ENCODE results near the gene ERC1. TPM values are rescaled to one million over a fixed set of nuclear protein-coding genes. Genes with fewer than 3 reads are reported as not detected.

Gene ERC1
- total and polyA plus RNA-seq, 4 donors = 7.4 to 78.2 (median 39.8) TPM

DNA sequence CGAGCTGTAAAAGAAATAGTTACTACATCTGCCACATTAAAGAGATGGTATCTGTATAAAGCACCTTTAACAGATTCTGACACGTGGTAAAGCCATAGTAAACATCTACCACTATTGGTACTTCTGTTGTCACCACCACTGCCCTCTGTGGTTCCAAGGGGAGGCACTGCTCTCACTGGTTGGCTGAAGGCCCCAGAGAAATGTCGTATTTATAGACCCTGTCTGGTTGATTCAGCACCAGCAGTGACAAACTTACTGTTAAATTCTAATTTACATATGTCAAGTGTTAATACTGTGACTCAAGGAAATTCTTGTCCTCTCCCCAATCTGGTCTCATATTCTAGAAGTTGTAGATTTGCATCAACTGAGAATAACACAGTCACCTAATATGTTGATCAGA lies 281.1 kb downstream of the ERC1 start:
- Histone ChIP-seq H3K4me3 (no peak overlapping the region), H3K9ac (ENCODE audit: insufficient read depth in 1 of 2, low read length in 2 of 2) (no peak overlapping the region), H3K4me1 (ENCODE audit: control insufficient read depth in 5 of 5, insufficient read depth in 5 of 5, low read length in 5 of 5) (peaks cover 0 to 3% (median 0%) of the 10 kb centered on the region in 5 donors), H3K27ac (ENCODE audit: low read depth in 1 of 2, low read length in 1 of 2) (no peak overlapping the region), H3K27me3 (ENCODE audit: control insufficient read depth in 3 of 3, insufficient read depth in 3 of 3, low read length in 2 of 3) (no peaks in the 10 kb centered on the region), H3K9me3 (ENCODE audit: control insufficient read depth in 4 of 4, insufficient read depth in 3 of 4, low read length in 3 of 4) (no peaks in the 10 kb centered on the region), H3K36me3 (ENCODE audit: control insufficient read depth in 4 of 4, insufficient read depth in 4 of 4, low read length in 4 of 4) (peaks cover 0 to 2% (median under 1%) of the 10 kb centered on the region in 4 donors)
- WGBS, 2 donors = 89 to 91% methylated on average over 3 of the region's 3 CpGs
- DNase-seq (no peak), ATAC-seq (ENCODE audit: insufficient read depth, low FRiP score) (no peak)
- TF ChIP-seq, protein P1, sequence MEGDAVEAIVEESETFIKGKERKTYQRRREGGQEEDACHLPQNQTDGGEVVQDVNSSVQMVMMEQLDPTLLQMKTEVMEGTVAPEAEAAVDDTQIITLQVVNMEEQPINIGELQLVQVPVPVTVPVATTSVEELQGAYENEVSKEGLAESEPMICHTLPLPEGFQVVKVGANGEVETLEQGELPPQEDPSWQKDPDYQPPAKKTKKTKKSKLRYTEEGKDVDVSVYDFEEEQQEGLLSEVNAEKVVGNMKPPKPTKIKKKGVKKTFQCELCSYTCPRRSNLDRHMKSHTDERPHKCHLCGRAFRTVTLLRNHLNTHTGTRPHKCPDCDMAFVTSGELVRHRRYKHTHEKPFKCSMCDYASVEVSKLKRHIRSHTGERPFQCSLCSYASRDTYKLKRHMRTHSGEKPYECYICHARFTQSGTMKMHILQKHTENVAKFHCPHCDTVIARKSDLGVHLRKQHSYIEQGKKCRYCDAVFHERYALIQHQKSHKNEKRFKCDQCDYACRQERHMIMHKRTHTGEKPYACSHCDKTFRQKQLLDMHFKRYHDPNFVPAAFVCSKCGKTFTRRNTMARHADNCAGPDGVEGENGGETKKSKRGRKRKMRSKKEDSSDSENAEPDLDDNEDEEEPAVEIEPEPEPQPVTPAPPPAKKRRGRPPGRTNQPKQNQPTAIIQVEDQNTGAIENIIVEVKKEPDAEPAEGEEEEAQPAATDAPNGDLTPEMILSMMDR (IDR thresholded peaks at IDR 0.05; ENCODE audit: control extremely low read depth, extremely low read depth) = no peak

DNA sequence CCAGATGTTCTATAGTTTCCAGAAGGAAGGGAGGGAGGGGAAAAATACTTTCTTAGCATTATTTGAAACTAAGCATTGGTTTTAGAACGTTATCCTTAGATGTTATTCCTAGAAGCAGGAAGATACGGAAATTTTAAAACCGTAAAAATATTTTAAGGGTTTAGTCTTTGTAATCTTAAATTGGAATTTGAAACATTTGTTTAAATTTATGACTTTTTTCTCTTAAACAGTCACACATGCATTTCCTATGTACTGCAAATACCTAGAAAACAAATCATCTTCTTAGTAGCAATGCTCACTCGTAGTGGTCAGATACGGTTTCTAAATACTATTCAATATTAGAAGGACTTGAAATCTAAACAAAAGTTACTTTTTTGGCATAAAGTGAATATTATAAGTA lies 282.0 kb downstream of the ERC1 start:
- H3K36me3 ChIP-seq (ENCODE audit: control insufficient read depth in 4 of 4, insufficient read depth in 4 of 4, low read length in 4 of 4) = peaks cover 0 to 2% (median 0%) of the 10 kb centered on the region in 4 donors

DNA sequence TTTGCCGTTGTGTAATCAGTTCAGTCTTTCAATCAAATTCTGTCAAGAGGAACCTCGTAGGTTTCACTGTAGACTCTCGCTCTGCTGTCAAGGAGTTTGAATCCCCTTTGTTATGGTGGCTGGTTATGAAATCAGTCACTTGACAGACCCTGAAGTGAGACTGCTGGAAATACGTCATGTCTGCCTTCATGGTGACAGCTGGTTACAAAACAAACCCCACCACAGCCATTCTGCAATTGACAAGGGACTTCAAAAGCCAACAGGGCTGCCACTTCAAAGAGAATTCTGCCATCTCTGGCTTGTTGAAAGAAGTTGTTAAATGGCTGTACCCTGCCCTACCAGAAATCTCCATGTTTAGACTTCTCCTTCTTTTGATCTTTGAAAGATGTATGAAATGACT lies 286.9 kb downstream of the ERC1 start:
- no peaks in the 10 kb centered on the region for H3K9me3 ChIP-seq (ENCODE audit: control insufficient read depth in 4 of 4, insufficient read depth in 3 of 4, low read length in 3 of 4)
- no peak overlapping the region for H3K9ac ChIP-seq (ENCODE audit: insufficient read depth in 1 of 2, low read length in 2 of 2)
- H3K27me3 ChIP-seq (ENCODE audit: control insufficient read depth in 3 of 3, insufficient read depth in 3 of 3, low read length in 2 of 3) = no peaks in the 10 kb centered on the region
- WGBS, 2 donors = 25 to 53% methylated on average over 4 of the region's 4 CpGs
- TF ChIP-seq, protein P1 (IDR thresholded peaks at IDR 0.05; ENCODE audit: control extremely low read depth, extremely low read depth) = no peak
- DNase-seq (peak; percentile 26 to 47 (median 27)), ATAC-seq (ENCODE audit: insufficient read depth, low FRiP score) (no peak)
- no peak overlapping the region for H3K4me3 ChIP-seq
- H3K27ac ChIP-seq (ENCODE audit: low read depth in 1 of 2, low read length in 1 of 2) = no peak overlapping the region
- peaks cover 0 to 34% (median 7%) of the 10 kb centered on the region in 5 donors for H3K4me1 ChIP-seq (ENCODE audit: control insufficient read depth in 5 of 5, insufficient read depth in 5 of 5, low read length in 5 of 5)
- H3K36me3 ChIP-seq (ENCODE audit: control insufficient read depth in 4 of 4, insufficient read depth in 4 of 4, low read length in 4 of 4) = peaks cover 0 to 2% (median 0%) of the 10 kb centered on the region in 4 donors

More for the DNA sequence above, 282.0 kb downstream of the ERC1 start:
- no peaks in the 10 kb centered on the region for H3K9me3 ChIP-seq (ENCODE audit: control insufficient read depth in 4 of 4, insufficient read depth in 3 of 4, low read length in 3 of 4)
- no peak for ATAC-seq (ENCODE audit: insufficient read depth, low FRiP score)
- H3K9ac ChIP-seq (ENCODE audit: insufficient read depth in 1 of 2, low read length in 2 of 2) = no peak overlapping the region
- H3K27me3 ChIP-seq (ENCODE audit: control insufficient read depth in 3 of 3, insufficient read depth in 3 of 3, low read length in 2 of 3) = no peaks in the 10 kb centered on the region
- H3K4me3 ChIP-seq = no peak overlapping the region
- 95 to 96% methylated on average over 5 of the region's 5 CpGs for WGBS, 2 donors
- H3K27ac ChIP-seq (ENCODE audit: low read depth in 1 of 2, low read length in 1 of 2) = no peak overlapping the region
- TF ChIP-seq, protein P1 (IDR thresholded peaks at IDR 0.05; ENCODE audit: control extremely low read depth, extremely low read depth) = no peak
- no peak for DNase-seq
- H3K4me1 ChIP-seq (ENCODE audit: control insufficient read depth in 5 of 5, insufficient read depth in 5 of 5, low read length in 5 of 5) = peaks cover 0 to 7% (median 0%) of the 10 kb centered on the region in 5 donors

DNA sequence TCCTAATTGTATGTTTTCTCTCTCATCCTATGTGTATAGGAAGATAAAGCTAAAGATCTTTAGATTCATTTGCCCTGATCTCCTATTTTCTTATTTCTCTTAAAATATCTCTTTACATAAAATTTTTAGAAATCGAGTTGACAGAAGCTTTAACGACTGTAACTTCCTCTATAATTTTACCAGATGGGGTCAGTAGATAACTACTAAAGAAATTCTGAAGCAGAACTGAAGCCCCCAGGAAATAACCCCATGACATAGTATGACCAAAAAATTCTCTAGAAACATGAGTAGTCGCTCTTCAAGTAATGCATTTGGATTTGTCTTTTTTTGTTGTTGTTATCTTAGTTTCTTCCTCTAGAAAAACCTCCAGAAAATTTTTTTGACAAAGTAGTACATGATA lies 288.0 kb downstream of the ERC1 start:
- Histone ChIP-seq H3K27ac (ENCODE audit: low read depth in 1 of 2, low read length in 1 of 2) (no peak overlapping the region), H3K36me3 (ENCODE audit: control insufficient read depth in 4 of 4, insufficient read depth in 4 of 4, low read length in 4 of 4) (peaks cover 0 to 2% (median 0%) of the 10 kb centered on the region in 4 donors), H3K4me3 (no peak overlapping the region), H3K4me1 (ENCODE audit: control insufficient read depth in 5 of 5, insufficient read depth in 5 of 5, low read length in 5 of 5) (peaks cover 0 to 45% (median 7%) of the 10 kb centered on the region in 5 donors), H3K9ac (ENCODE audit: insufficient read depth in 1 of 2, low read length in 2 of 2) (no peak overlapping the region), H3K9me3 (ENCODE audit: control insufficient read depth in 4 of 4, insufficient read depth in 3 of 4, low read length in 3 of 4) (no peaks in the 10 kb centered on the region), H3K27me3 (ENCODE audit: control insufficient read depth in 3 of 3, insufficient read depth in 3 of 3, low read length in 2 of 3) (no peaks in the 10 kb centered on the region)
- peak in 2 of 3 donors; percentile 26 to 38 for DNase-seq
- TF ChIP-seq, protein P1 (IDR thresholded peaks at IDR 0.05; ENCODE audit: control extremely low read depth, extremely low read depth) = no peak
- WGBS, 2 donors = 21 to 39% methylated on average over 3 of the region's 3 CpGs
- ATAC-seq (ENCODE audit: insufficient read depth, low FRiP score) = no peak

All from lung (tissue), 12 donors.